RCC 7860 (cell line): ENCODE results near the gene IFRD1.
"Not testable (repeated sequence)": the region's sequence is repeated elsewhere in the genome, so short reads cannot be mapped to it uniquely, and the experiment has no call there.

Source experiments
- DNase-seq: peaks from one replicate; pipeline ENCODE4 v3.0.0-alpha.2; 2015; ENCODE audit warnings: low spot score
- FAIRE-seq: peaks from 2 replicates; lab custom pipeline; 2012; peaks lifted over from hg19 to GRCh38; lab: Jason Lieb, UNC

The IFRD1 gene

DNA sequence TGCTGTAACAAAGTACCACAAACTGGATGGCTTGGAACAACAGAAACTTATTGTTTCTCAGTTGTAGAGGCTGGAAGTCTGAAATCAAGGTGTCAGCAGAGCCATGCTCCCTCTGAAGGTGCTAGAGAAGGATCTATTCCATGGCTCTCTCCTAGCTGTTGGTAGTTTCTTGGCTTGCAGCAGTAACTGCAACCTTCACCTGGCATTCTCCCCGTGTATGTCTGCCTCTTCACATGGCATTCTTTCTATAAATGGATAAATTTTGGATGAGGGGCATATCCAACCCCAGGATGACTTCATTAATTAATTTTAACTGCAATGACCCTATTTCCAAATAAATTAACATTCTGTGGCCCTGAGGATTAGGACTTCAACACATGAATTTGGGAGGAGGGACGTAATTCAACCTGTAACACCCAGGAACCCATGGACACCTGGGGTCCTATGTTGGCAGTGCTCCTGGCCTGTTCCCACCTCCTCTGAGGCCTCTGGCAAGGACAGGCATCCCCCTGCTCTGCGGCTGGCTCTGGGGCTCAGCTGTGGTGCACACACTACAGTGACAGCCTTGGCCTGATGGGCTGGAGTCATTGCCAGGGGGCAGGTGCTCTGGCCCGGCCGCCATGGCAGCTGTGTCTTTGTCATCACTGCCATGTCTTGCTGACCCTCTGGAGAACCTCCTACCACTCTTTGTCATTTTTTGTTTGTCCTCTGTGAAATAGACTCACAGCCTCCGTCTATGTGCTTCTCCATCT, 61.4 kb downstream of the IFRD1 start:
- no peak for FAIRE-seq
- no peak for DNase-seq

DNA sequence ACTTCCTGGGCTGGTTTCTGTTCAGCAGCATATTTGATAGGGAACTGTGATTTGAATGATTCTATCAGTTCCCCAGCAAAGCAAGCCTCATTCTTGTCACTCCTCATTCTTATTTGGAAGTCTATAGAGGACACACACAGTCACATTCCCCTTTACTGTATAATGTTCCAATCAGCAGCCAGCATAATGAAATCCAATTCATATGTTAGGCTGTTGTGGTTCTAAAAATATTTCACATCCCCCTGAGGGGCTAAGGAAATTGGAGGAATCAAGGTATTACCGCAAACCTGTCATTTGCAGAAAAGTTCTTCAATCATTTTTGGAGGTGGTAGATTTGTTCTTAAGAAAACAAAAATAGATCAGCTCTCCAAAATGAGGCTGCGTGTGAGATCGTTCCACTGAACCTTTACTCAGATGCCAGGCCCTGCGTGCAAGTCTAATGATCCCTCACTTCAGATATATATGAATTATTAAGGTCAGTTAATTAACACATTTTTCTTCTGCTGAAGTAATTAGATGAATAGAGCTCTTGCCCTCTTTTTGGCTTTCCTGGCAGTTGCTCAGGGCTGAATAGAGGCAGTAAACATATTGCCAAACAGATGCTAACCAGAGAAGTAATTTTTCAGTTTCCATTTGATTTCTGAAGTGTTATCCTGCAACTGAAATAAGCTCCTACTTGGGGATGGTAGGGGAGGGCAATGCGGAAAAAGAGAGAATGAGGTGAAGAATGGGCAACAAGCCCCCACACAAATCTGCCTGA, 62.4 kb downstream of the IFRD1 start:
- no peak for DNase-seq

DNA sequence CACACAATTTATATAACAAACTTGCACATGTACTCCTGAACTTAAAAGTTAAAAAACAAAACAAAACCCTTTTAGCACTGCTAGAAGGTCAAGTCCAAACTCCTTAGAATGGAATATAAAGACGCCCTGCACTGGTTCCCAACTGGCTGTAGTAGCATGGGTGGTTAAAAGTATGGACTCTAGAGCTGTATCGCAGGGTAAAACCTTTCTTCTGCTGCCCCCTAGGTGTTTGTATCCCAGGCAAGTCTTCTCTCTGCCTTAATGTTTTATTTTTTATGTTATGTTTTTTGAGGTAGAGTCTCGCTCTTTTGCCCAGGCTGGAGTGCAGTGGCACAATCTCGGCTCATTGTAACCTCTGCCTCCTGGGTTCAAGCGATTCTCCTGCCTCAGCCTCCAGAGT, 65.7 kb downstream of the IFRD1 start:
- no peak for FAIRE-seq
- no peak for DNase-seq

More for the DNA sequence above, 62.4 kb downstream of the IFRD1 start:
- no peak for FAIRE-seq

GRCh38 chr7:112516418-112516817, 66.2 kb downstream of the IFRD1 start:
- not testable (repeated sequence) for FAIRE-seq, DNase-seq

DNA sequence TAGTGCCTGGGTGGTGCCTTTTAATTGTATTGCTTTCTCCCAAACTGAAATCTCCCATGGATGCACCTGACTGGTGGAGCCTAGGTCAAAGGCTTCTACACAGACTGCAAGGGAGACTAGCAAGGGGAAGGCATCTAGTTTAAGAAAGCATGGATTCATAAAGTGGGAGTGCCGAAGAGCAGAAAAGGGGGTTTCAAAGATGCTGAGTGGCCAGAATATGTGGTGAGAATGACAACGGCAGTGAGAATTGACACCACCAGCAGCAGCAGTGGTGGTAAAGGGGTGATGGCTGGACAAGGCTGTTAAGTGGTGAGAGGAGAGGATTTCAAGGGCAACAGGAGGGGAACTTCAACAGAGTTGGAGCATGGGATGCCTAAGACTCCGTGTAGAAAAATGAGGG, 67.2 kb downstream of the IFRD1 start:
- FAIRE-seq = no peak

GRCh38 chr7:112520787-112521186, 70.5 kb downstream of the IFRD1 start:
- no peak for FAIRE-seq

More for the DNA sequence above, 67.2 kb downstream of the IFRD1 start:
- no peak for DNase-seq

GRCh38 chr7:112521942-112522341, 71.7 kb downstream of the IFRD1 start:
- DNase-seq = no peak

More at GRCh38 chr7:112520787-112521186, 70.5 kb downstream of the IFRD1 start:
- no peak for DNase-seq

GRCh38 chr7:112523871-112524270, 73.6 kb downstream of the IFRD1 start:
- DNase-seq (no peak), FAIRE-seq (no peak)

More at GRCh38 chr7:112521942-112522341, 71.7 kb downstream of the IFRD1 start:
- no peak for FAIRE-seq
